ENCODE measurements around the gene PTPRN2. TPM values are rescaled to one million over a fixed set of nuclear protein-coding genes. Genes with fewer than 3 reads are reported as not detected.

Gene PTPRN2
- total RNA-seq, 1 donor from 2014 or later = 11.4 TPM

GRCh38 chr7:158364451-158364850 is 223.2 kb downstream of the PTPRN2 start:
- Mint-ChIP-seq H3K27me3 (peaks cover 32% of the 10 kb centered on the region), H3K4me1 (ENCODE audit: low read depth) (no peaks in the 10 kb centered on the region), H3K36me3 (ENCODE audit: insufficient read depth) (no peaks in the 10 kb centered on the region), H3K4me3 (ENCODE audit: low read depth) (no peak overlapping the region), H3K9me3 (ENCODE audit: low read depth) (no peaks in the 10 kb centered on the region), H3K27ac (no peak overlapping the region)
- TF ChIP-seq, protein P1, sequence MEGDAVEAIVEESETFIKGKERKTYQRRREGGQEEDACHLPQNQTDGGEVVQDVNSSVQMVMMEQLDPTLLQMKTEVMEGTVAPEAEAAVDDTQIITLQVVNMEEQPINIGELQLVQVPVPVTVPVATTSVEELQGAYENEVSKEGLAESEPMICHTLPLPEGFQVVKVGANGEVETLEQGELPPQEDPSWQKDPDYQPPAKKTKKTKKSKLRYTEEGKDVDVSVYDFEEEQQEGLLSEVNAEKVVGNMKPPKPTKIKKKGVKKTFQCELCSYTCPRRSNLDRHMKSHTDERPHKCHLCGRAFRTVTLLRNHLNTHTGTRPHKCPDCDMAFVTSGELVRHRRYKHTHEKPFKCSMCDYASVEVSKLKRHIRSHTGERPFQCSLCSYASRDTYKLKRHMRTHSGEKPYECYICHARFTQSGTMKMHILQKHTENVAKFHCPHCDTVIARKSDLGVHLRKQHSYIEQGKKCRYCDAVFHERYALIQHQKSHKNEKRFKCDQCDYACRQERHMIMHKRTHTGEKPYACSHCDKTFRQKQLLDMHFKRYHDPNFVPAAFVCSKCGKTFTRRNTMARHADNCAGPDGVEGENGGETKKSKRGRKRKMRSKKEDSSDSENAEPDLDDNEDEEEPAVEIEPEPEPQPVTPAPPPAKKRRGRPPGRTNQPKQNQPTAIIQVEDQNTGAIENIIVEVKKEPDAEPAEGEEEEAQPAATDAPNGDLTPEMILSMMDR (IDR thresholded peaks at IDR 0.05; ENCODE audit: unreplicated experiment) = no peak
- no peak for DNase-seq (ENCODE audit: low spot score, unreplicated experiment)

DNA sequence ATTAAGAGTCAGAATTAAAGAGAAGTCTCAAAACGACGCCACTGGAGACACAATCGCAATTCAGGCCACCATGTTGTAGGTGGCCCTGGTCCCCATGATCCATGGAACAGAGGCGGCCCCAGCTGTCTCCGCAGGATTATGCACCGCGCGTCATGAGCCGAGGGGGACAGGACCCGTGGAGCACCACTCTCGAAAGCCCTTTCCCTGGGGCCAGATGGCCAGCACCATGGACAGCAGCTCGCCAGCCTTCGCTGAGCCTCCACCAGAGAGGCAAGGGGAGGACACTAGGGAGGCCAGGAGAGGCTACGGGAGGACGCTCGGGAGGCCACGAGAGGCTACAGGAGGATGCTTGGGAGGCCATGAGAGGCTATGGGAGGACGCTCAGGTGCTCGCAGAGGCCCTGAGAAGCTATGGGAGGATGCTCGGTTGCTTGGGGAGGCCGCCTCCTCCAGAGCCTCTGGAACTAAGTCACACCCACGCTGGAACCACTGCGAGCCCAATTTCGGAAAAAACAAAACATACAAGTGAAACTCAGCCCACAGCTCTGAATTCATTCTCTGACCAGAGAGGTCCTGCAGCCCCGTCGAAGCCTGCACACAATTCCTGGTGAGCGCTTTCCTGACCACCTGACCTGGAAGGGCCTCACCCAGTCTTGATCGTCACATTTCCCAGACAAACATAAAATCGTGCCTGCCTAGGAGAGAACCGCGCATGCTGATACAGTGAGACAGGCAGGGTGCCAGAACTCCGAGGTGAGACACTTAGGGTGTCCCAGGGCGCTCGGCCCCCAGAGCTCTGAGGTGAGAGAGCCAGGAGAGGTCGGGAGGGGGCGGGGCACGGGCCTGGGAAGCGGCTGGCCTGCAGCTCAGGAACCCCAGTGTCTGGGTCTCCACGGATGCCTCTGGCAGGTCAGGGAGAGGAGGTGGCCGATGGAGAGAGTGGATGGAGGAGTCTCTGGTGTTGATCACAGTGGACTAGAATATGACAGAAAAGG is 224.4 kb downstream of the PTPRN2 start:
- TF ChIP-seq, protein P1 (IDR thresholded peaks at IDR 0.05; ENCODE audit: unreplicated experiment) = no peak
- no peaks in the 10 kb centered on the region for H3K4me1 Mint-ChIP-seq (ENCODE audit: low read depth)
- peak overlapping the region; percentile 71 for H3K27ac Mint-ChIP-seq
- DNase-seq (ENCODE audit: low spot score, unreplicated experiment) = peak; percentile 62
- H3K9me3 Mint-ChIP-seq (ENCODE audit: low read depth) = no peaks in the 10 kb centered on the region
- H3K27me3 Mint-ChIP-seq = peaks cover 32% of the 10 kb centered on the region
- H3K36me3 Mint-ChIP-seq (ENCODE audit: insufficient read depth) = no peaks in the 10 kb centered on the region
- H3K4me3 Mint-ChIP-seq (ENCODE audit: low read depth) = no peak overlapping the region

DNA sequence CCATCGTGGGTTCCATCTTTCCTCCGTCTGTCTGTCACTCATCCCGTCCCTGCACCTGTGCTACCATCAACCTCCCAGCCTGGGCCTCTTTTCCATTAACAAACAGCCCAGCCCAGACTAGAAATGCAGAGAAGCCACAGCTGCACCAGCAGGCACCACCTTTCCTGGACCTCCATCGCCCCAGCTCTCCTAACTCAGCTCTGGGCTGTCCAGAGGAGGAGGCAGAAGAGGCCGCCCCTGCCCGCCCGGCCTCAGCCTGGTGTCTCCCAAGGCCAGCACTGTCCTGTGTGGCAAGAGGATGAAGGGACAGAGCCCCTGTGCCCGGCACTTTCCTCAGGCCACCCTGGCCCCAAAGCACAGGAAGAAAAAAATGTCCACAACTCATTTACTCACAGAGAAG is 225.6 kb downstream of the PTPRN2 start:
- Mint-ChIP-seq H3K9me3 (ENCODE audit: low read depth) (no peaks in the 10 kb centered on the region), H3K27me3 (peaks cover 25% of the 10 kb centered on the region), H3K36me3 (ENCODE audit: insufficient read depth) (no peaks in the 10 kb centered on the region), H3K4me1 (ENCODE audit: low read depth) (no peaks in the 10 kb centered on the region), H3K27ac (no peak overlapping the region), H3K4me3 (ENCODE audit: low read depth) (no peak overlapping the region)
- DNase-seq (ENCODE audit: low spot score, unreplicated experiment) = no peak
- TF ChIP-seq, protein P1 (IDR thresholded peaks at IDR 0.05; ENCODE audit: unreplicated experiment) = no peak

- H3K4me1 Mint-ChIP-seq (ENCODE audit: low read depth) = peaks cover 1% of the 10 kb centered on the region
- H3K36me3 Mint-ChIP-seq (ENCODE audit: insufficient read depth) = no peaks in the 10 kb centered on the region
- H3K9me3 Mint-ChIP-seq (ENCODE audit: low read depth) = no peaks in the 10 kb centered on the region
- DNase-seq (ENCODE audit: low spot score, unreplicated experiment) = no peak
- peaks cover 23% of the 10 kb centered on the region for H3K27me3 Mint-ChIP-seq
- H3K4me3 Mint-ChIP-seq (ENCODE audit: low read depth) = no peak overlapping the region
- peak overlapping the region; percentile 65 for H3K27ac Mint-ChIP-seq
- TF ChIP-seq, protein P1 (IDR thresholded peaks at IDR 0.05; ENCODE audit: unreplicated experiment) = no peak
Observed at GRCh38 chr7:158361326-158361946, 226.2 kb downstream of the PTPRN2 start.

DNA sequence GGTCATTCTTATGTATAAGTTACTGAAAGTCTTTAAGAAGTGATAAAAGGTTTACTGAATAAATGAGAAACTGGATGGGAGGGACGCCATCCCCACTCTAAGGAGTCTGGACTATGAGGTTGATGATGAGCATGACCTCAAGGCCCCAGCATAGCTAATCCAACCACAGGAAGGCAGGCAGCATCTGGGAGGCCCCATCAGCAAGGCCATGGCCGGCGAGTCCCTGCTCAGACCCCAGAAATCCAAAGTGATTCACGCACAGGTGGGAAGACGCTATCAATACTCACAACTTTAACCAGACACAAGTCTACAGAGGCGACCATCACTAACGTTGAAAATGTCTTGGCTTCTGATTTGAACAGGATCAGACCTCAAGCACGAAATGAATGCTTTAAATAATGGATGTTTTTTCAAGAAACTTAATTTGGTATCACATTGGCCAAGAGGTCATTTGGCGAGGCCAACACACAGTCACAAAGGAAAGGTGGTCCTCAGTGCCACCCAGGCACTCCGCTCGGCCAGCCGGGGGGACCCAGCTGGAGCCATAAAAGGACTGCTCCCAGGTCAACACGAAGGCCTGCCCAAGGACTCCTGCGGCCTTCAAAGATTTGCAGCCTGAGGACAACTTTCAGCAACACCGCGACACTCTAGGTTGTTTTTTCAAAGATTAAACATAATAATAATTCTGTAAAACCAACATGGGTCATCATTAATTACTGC is 228.5 kb downstream of the PTPRN2 start:
- TF ChIP-seq, protein P1 (IDR thresholded peaks at IDR 0.05; ENCODE audit: unreplicated experiment) = no peak
- H3K27ac Mint-ChIP-seq = no peak overlapping the region

More for the DNA sequence above, 228.5 kb downstream of the PTPRN2 start:
- Mint-ChIP-seq H3K27me3 (peaks cover 26% of the 10 kb centered on the region), H3K36me3 (ENCODE audit: insufficient read depth) (peaks cover under 1% of the 10 kb centered on the region), H3K4me3 (ENCODE audit: low read depth) (no peak overlapping the region), H3K4me1 (ENCODE audit: low read depth) (peaks cover 1% of the 10 kb centered on the region), H3K9me3 (ENCODE audit: low read depth) (peaks cover 11% of the 10 kb centered on the region)
- DNase-seq (ENCODE audit: low spot score, unreplicated experiment) = no peak
